GM23338 (cell line): ENCODE data around the gene RBM38.

ENCODE experiments used
- CREB1 ChIP-seq: fragments of 250-450 bp; sonication (Bioruptor Pico); IDR thresholded peaks from 2 replicates; pipeline ENCODE4 v1.5.0; 2020; ENCODE audit warnings: low read depth, mild to moderate bottlenecking, moderate library complexity
- EZH2 ChIP-seq: fragments of 200-600 bp; sonication (generic); IDR thresholded peaks from one replicate; pipeline ENCODE4 v1.8.0; 2017; ENCODE audit warnings: antibody characterized with exemption, mild to moderate bottlenecking, low read depth; ENCODE audit not compliant: unreplicated experiment
- EZH2phosphoT487 ChIP-seq: fragments of 200-600 bp; sonication (generic); IDR thresholded peaks from one replicate; pipeline ENCODE4 v1.8.1; 2018; ENCODE audit warnings: antibody characterized with exemption; ENCODE audit not compliant: unreplicated experiment
- NANOG ChIP-seq: IDR thresholded peaks from 2 replicates; pipeline ENCODE4 v1.6.1; 2016; ENCODE audit warnings: antibody characterized with exemption, borderline replicate concordance
- POLR2AphosphoS5 ChIP-seq: IDR thresholded peaks from 2 replicates; pipeline ENCODE4 v1.6.1; 2016; ENCODE audit warnings: antibody characterized with exemption, low read depth
- STAT1 ChIP-seq: IDR thresholded peaks from one replicate; pipeline ENCODE4 v1.6.1; 2016; ENCODE audit warnings: antibody characterized with exemption; ENCODE audit not compliant: unreplicated experiment
- TF ChIP-seq, protein P1 (sequence below), 2 experiments: fragments of 200-600 bp in 1 of 2; sonication (generic) in 1 of 2; conservative IDR thresholded peaks; 2 replicates each; pipeline versions ENCODE4 v1.5.1 to v1.6.1; 2016 to 2017; ENCODE audit warnings: antibody characterized with exemption in 2 of 2, low read depth in 2 of 2, mild to moderate bottlenecking in 2 of 2, moderate library complexity in 1 of 2
- TF ChIP-seq, protein P2 (sequence below): IDR thresholded peaks from one replicate; pipeline ENCODE4 v1.6.1; 2018; ENCODE audit warnings: antibody characterized with exemption; ENCODE audit not compliant: unreplicated experiment
- TF ChIP-seq, protein P3 (sequence below): IDR thresholded peaks from 2 replicates; pipeline ENCODE4 v1.6.1; 2016; ENCODE audit warnings: antibody characterized with exemption

DNA sequence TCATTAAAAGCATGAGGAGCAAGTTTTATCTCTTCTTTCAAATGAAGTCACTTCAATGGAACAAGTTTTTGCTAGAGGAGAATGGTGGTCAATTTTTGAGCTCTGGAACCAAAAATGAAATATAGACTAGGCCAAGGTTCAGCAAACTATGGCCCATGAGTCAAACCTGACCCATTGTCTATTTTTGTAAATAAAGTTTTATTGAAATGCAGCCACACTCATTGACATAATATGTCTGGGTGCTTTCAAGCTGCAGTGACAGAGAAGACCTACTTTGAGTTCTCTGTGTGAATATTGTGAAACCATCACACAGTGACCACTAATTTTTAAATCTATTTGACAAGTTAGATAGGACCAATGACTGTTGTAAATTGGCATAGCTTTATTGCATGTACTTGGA, 26.7 kb upstream of the RBM38 start:
- TF ChIP-seq EZH2phosphoT487 (no peak), POLR2AphosphoS5 (no peak), CREB1 (CRISPR knock-in tag) (no peak), EZH2 (no peak), STAT1 (no peak), NANOG (no peak)
- TF ChIP-seq, protein P1, sequence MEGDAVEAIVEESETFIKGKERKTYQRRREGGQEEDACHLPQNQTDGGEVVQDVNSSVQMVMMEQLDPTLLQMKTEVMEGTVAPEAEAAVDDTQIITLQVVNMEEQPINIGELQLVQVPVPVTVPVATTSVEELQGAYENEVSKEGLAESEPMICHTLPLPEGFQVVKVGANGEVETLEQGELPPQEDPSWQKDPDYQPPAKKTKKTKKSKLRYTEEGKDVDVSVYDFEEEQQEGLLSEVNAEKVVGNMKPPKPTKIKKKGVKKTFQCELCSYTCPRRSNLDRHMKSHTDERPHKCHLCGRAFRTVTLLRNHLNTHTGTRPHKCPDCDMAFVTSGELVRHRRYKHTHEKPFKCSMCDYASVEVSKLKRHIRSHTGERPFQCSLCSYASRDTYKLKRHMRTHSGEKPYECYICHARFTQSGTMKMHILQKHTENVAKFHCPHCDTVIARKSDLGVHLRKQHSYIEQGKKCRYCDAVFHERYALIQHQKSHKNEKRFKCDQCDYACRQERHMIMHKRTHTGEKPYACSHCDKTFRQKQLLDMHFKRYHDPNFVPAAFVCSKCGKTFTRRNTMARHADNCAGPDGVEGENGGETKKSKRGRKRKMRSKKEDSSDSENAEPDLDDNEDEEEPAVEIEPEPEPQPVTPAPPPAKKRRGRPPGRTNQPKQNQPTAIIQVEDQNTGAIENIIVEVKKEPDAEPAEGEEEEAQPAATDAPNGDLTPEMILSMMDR (conservative IDR thresholded peaks at IDR 0.05; ENCODE audit: low read depth in 2 of 2): no peak
- TF ChIP-seq, protein P2, sequence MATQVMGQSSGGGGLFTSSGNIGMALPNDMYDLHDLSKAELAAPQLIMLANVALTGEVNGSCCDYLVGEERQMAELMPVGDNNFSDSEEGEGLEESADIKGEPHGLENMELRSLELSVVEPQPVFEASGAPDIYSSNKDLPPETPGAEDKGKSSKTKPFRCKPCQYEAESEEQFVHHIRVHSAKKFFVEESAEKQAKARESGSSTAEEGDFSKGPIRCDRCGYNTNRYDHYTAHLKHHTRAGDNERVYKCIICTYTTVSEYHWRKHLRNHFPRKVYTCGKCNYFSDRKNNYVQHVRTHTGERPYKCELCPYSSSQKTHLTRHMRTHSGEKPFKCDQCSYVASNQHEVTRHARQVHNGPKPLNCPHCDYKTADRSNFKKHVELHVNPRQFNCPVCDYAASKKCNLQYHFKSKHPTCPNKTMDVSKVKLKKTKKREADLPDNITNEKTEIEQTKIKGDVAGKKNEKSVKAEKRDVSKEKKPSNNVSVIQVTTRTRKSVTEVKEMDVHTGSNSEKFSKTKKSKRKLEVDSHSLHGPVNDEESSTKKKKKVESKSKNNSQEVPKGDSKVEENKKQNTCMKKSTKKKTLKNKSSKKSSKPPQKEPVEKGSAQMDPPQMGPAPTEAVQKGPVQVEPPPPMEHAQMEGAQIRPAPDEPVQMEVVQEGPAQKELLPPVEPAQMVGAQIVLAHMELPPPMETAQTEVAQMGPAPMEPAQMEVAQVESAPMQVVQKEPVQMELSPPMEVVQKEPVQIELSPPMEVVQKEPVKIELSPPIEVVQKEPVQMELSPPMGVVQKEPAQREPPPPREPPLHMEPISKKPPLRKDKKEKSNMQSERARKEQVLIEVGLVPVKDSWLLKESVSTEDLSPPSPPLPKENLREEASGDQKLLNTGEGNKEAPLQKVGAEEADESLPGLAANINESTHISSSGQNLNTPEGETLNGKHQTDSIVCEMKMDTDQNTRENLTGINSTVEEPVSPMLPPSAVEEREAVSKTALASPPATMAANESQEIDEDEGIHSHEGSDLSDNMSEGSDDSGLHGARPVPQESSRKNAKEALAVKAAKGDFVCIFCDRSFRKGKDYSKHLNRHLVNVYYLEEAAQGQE: no peak
- TF ChIP-seq, protein P3, sequence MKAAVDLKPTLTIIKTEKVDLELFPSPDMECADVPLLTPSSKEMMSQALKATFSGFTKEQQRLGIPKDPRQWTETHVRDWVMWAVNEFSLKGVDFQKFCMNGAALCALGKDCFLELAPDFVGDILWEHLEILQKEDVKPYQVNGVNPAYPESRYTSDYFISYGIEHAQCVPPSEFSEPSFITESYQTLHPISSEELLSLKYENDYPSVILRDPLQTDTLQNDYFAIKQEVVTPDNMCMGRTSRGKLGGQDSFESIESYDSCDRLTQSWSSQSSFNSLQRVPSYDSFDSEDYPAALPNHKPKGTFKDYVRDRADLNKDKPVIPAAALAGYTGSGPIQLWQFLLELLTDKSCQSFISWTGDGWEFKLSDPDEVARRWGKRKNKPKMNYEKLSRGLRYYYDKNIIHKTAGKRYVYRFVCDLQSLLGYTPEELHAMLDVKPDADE: no peak
